SK-N-SH (cell line): ENCODE results near the gene CCHCR1. TPM values are rescaled to one million over a fixed set of nuclear protein-coding genes. Genes with fewer than 3 reads are reported as not detected.

Source experiments
- CTCF ChIA-PET: fragments of 300-600, 350-600 bp; formaldehyde crosslinking; extraction: SDS; loops from one replicate; lab custom pipeline; 2021; lab: Yijun Ruan, JAX
- POLR2A ChIA-PET: fragments of 350-600 bp; sonication (Branson Sonifier 250); formaldehyde crosslinking; extraction: SDS; loops from one replicate; lab custom pipeline; 2020; ENCODE audit warnings: antibody characterized with exemption, inconsistent platforms; lab: Yijun Ruan, JAX
- DNase-seq: peaks from one replicate; pipeline ENCODE4 v3.0.0; 2012
- H2AFZ ChIP-seq: fragments of 200-600 bp; sonication (generic); 2 replicates; pipeline ENCODE4 v1.8.1; 2016; ENCODE audit warnings: antibody characterized with exemption, mild to moderate bottlenecking, low read depth
- H3F3A ChIP-seq: fragments of 200-600 bp; sonication (generic); replicated peaks from 2 replicates; pipeline ENCODE3; 2016; ENCODE audit warnings: antibody characterized with exemption, mild to moderate bottlenecking; ENCODE audit not compliant: insufficient read depth
- H3K27ac ChIP-seq, 2 experiments: fragments of 200-500 bp in 1 of 2; fragments of 200-600 bp in 1 of 2; sonication (Bioruptor generic) in 1 of 2; sonication (generic), shearing (Covaris generic) in 1 of 2; 2 replicates each; pipeline versions ENCODE4 v1.5.1 to v1.6.1; 2014 to 2016; ENCODE audit warnings: low read depth in 2 of 2, inconsistent platforms in 1 of 2, low read length in 1 of 2, mild to moderate bottlenecking in 1 of 2, mixed read lengths in 1 of 2
- H3K27me3 ChIP-seq: fragments of 200-600 bp; sonication (generic), shearing (Covaris generic); 2 replicates; pipeline ENCODE4 v1.6.1; 2016; ENCODE audit warnings: mixed run types; ENCODE audit not compliant: insufficient read depth
- H3K36me3 ChIP-seq, 2 experiments: fragments of 200-500 bp in 1 of 2; fragments of 200-600 bp in 1 of 2; sonication (Bioruptor generic) in 1 of 2; sonication (generic) in 1 of 2; replicated peaks in 1 of 2; 2 replicates each; pipeline versions ENCODE3 to v1.5.1; 2014 to 2016; ENCODE audit warnings: low read length in 1 of 2, mild to moderate bottlenecking in 1 of 2; ENCODE audit not compliant: insufficient read depth in 2 of 2, control insufficient read depth in 1 of 2
- H3K4me1 ChIP-seq, 2 experiments: fragments of 200-500 bp in 1 of 2; fragments of 200-600 bp in 1 of 2; sonication (Bioruptor generic) in 1 of 2; sonication (generic), shearing (Covaris generic) in 1 of 2; 2 replicates each; pipeline versions ENCODE4 v1.5.1 to v1.6.1; 2014 to 2016; ENCODE audit warnings: low read depth in 1 of 2, low read length in 1 of 2, mixed run types in 1 of 2; ENCODE audit not compliant: insufficient read depth in 2 of 2, control insufficient read depth in 1 of 2
- H3K4me2 ChIP-seq: fragments of 200-600 bp; sonication (generic), shearing (Covaris generic); 2 replicates; pipeline ENCODE4 v1.6.1; 2017; ENCODE audit warnings: mixed run types
- H3K4me3 ChIP-seq, 2 experiments: fragments of 200-500 bp in 1 of 2; fragments of 200-600 bp in 1 of 2; sonication (Bioruptor generic) in 1 of 2; sonication (generic), shearing (Covaris generic) in 1 of 2; 2 replicates each; pipeline versions ENCODE4 v1.5.1 to v1.8.1; 2014 to 2016; ENCODE audit warnings: low read depth in 2 of 2, inconsistent platforms in 1 of 2, low read length in 1 of 2, mild to moderate bottlenecking in 1 of 2, mixed read lengths in 1 of 2, moderate library complexity in 1 of 2
- H3K79me2 ChIP-seq: fragments of 200-600 bp; sonication (generic); 2 replicates; pipeline ENCODE4 v1.8.1; 2017; ENCODE audit warnings: mild to moderate bottlenecking; ENCODE audit not compliant: insufficient read depth
- H3K9ac ChIP-seq: fragments of 200-600 bp; sonication (generic); 2 replicates; pipeline ENCODE4 v1.6.1; 2017; ENCODE audit warnings: mixed run types
- H3K9me2 ChIP-seq: fragments of 200-600 bp; sonication (generic); 2 replicates; pipeline ENCODE4 v1.6.1; 2017; ENCODE audit warnings: mixed run types
- H3K9me3 ChIP-seq: fragments of 200-600 bp; sonication (generic); 2 replicates; pipeline ENCODE4 v1.6.1; 2017; ENCODE audit warnings: mixed run types, mild to moderate bottlenecking, moderate library complexity
- H4K20me1 ChIP-seq: fragments of 200-600 bp; sonication (generic); 2 replicates; pipeline ENCODE4 v1.6.1; 2017; ENCODE audit warnings: mild to moderate bottlenecking, mixed run types; ENCODE audit not compliant: insufficient read depth
- EZH2phosphoT487 ChIP-seq: fragments of 200-600 bp; sonication (generic); IDR thresholded peaks from 2 replicates; pipeline ENCODE4 v1.6.1; 2017; ENCODE audit warnings: low read depth, mixed run types, mild to moderate bottlenecking, antibody characterized with exemption, moderate library complexity, borderline replicate concordance
- FOSL2 ChIP-seq: IDR thresholded peaks from 2 replicates; pipeline ENCODE4 v1.4.0; 2012; ENCODE audit warnings: low read depth, mild to moderate bottlenecking, moderate library complexity, borderline replicate concordance
- MAX ChIP-seq: IDR thresholded peaks from 2 replicates; pipeline ENCODE4 v1.4.0; 2012; ENCODE audit warnings: low read depth
- MXI1 ChIP-seq: IDR thresholded peaks from 2 replicates; pipeline ENCODE4 v1.6.1; 2012; ENCODE audit warnings: mild to moderate bottlenecking, low read depth, low read length, improper control_type of control experiment
- RAD21 ChIP-seq: IDR thresholded peaks from 2 replicates; pipeline ENCODE4 v1.6.1; 2012; ENCODE audit warnings: mild to moderate bottlenecking, low read length
- TCF12 ChIP-seq: IDR thresholded peaks from 2 replicates; pipeline ENCODE4 v1.4.0; 2012
- YY1 ChIP-seq: IDR thresholded peaks from 2 replicates; pipeline ENCODE4 v1.4.0; 2012; ENCODE audit warnings: low read depth, mild to moderate bottlenecking
- ZBTB33 ChIP-seq: IDR thresholded peaks from 2 replicates; pipeline ENCODE4 v1.4.0; 2012; ENCODE audit warnings: low read depth, borderline replicate concordance
- WGBS: methylation state at CpG from one replicate; pipeline ENCODE4 v1.1.6; 2017; ENCODE audit warnings: low lambda C conversion rate; 5-methylcytosine and 5-hydroxymethylcytosine counted together
- polyA plus RNA-seq, 3 experiments: library from polyadenylated mRNA; depleted of rRNA; stranded (reverse); fragments of >200 nt; gene quantifications; 2 replicates each; pipeline ENCODE4 v1.2.3, GENCODE V29; 2012

The CCHCR1 gene
- polyA plus RNA-seq, 1 of the 3 experiments (the other 2 are of a cell fraction) = 18.7 TPM

- no peak for TF ChIP-seq YY1
- no peak for TF ChIP-seq EZH2phosphoT487
- TF ChIP-seq MXI1 = no peak
- TF ChIP-seq RAD21 = no peak
These were observed 13.2 kb downstream of the CCHCR1 start (continued) for GRCh38 chr6:31144296-31144969.

DNA sequence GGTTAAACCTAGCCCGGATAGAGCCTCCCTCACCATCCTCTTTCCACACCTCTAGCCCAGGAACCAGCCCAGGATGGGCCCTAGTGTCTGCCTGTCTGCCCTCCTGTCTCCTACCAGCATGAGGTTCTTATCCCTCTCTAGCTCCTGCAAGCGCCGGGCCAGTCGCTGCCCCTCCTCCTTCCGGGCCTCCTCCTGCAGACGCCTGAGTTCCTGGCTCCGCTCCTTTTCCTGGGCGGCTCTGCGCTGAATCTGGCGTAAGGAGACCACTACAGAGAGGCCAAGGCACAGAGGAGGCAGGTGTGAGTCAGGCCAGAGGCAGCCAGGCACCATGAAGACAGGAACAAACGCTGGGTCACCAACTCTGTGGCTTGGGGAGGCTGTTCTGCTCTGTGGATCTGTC, 14.5 kb downstream of the CCHCR1 start:
- H3K9ac ChIP-seq = no peak overlapping the region
- no peaks in the 10 kb centered on the region for H3K27me3 ChIP-seq
- no peaks in the 10 kb centered on the region for H3K9me2 ChIP-seq
- H3K36me3 ChIP-seq = no peaks in the 10 kb centered on the region
- no peaks in the 10 kb centered on the region for H4K20me1 ChIP-seq
- no peaks in the 10 kb centered on the region for H3K9me3 ChIP-seq
- peaks cover 9% of the 10 kb centered on the region for H3F3A ChIP-seq
- H3K4me3 ChIP-seq = no peak overlapping the region
- no peak overlapping the region for H3K27ac ChIP-seq
- DNase-seq = no peak
- H3K4me2 ChIP-seq = peak overlapping the region; percentile 27; the same call in 1 of the 2 replicates
- peaks cover 0 to 11% of the 10 kb centered on the region in 2 experiments; a peak in 1 of 4 replicates for H3K4me1 ChIP-seq
- H2AFZ ChIP-seq = no peak overlapping the region
- WGBS = 83% methylated on average over 8 of the region's 11 CpGs
- ChIA-PET POLR2A (no interaction called here), CTCF (interaction anchor here (1.4 to 4.3 kb wide), 2 partner anchors 49 to 224 kb away, joined by 7 to 23 read pairs; no protein-coding TSS in a partner anchor)
- H3K79me2 ChIP-seq = no peaks in the 10 kb centered on the region
- TF ChIP-seq ZBTB33 (no peak), MAX (0 out of 2 replicates have a peak, but pooled peaks have one; percentile 31), FOSL2 (peak; percentile 30; the same call in 1 of the 2 replicates), TCF12 (peak; percentile 14; the same call in 1 of the 2 replicates)

DNA sequence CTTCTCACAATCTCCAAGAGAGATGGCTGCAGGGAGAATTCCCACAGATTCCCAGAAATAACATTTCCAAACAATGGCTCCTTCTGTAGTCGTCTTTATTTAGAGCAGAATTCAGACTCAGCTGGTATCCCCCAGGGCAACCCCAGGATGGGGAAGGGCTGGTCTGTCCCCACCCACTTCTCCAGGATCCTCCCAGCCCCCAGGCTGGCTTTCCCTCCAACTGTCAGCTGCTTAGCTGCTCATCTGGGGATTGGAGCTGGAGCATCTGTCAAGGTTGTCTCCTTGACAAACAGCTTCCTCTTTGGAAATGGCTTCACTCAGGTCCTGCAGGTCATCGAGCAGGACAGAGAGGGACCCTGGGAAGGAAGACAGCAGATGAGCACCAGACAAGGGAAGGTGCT, 15.2 kb downstream of the CCHCR1 start:
- Histone ChIP-seq H3K9me3 (no peaks in the 10 kb centered on the region), H3K9me2 (no peaks in the 10 kb centered on the region), H4K20me1 (no peaks in the 10 kb centered on the region), H3K27ac (no peak overlapping the region), H3F3A (peaks cover 9% of the 10 kb centered on the region)
- POLR2A ChIA-PET = no interaction called here
- no peak for TF ChIP-seq MAX
- TF ChIP-seq, all 33 proteins: peak for 0
- H2AFZ ChIP-seq = no peak overlapping the region
- no peak for DNase-seq
- H3K36me3 ChIP-seq = no peaks in the 10 kb centered on the region
- H3K4me2 ChIP-seq = peak overlapping the region; percentile 27; the same call in 1 of the 2 replicates
- H3K27me3 ChIP-seq = no peaks in the 10 kb centered on the region
- H3K4me3 ChIP-seq = no peak overlapping the region
- no peak overlapping the region for H3K9ac ChIP-seq
- CTCF ChIA-PET = interaction anchor here (1.4 kb wide), 1 partner anchor 50 kb away, joined by 7 read pairs; no protein-coding TSS in a partner anchor
- peaks cover 0 to 11% of the 10 kb centered on the region in 2 experiments; a peak in 2 of 4 replicates for H3K4me1 ChIP-seq
- H3K79me2 ChIP-seq = no peaks in the 10 kb centered on the region
- WGBS = 57% methylated on average over 2 of the region's 2 CpGs
